HepG2 (cell line): ENCODE results near the gene N4BP2. TPM values are rescaled to one million over a fixed set of nuclear protein-coding genes. Genes with fewer than 3 reads are reported as not detected.

Experiments
- BCL6 ChIP-seq: IDR thresholded peaks from 2 replicates; pipeline ENCODE4 v1.6.1; 2016; ENCODE audit warnings: missing genetic modification reagents, missing compliant biosample characterization
- FOXA3 ChIP-seq: IDR thresholded peaks from 2 replicates; pipeline ENCODE4 v1.6.1; 2016; ENCODE audit warnings: missing genetic modification reagents, missing compliant biosample characterization
- FOXJ3 ChIP-seq: sonication (generic); formaldehyde crosslinking; IDR thresholded peaks from 2 replicates; pipeline ENCODE4 v1.4.0; 2020; ENCODE audit warnings: missing genetic modification reagents, mild to moderate bottlenecking, borderline replicate concordance
- FOXO1 ChIP-seq: sonication (generic); formaldehyde crosslinking; IDR thresholded peaks from 2 replicates; pipeline ENCODE4 v1.4.0; 2020; ENCODE audit warnings: missing genetic modification reagents
- GATAD2A ChIP-seq: IDR thresholded peaks from 2 replicates; pipeline ENCODE4 v1.6.1; 2016
- GFI1 ChIP-seq: sonication (generic); formaldehyde crosslinking; IDR thresholded peaks from 2 replicates; pipeline ENCODE4 v1.5.0; 2020; ENCODE audit warnings: missing genetic modification reagents, mild to moderate bottlenecking, borderline replicate concordance
- HIVEP1 ChIP-seq: sonication (generic); formaldehyde crosslinking; IDR thresholded peaks from 2 replicates; pipeline ENCODE4 v1.4.0; 2020; ENCODE audit warnings: mild to moderate bottlenecking, missing genetic modification reagents
- HMG20A ChIP-seq: IDR thresholded peaks from 2 replicates; pipeline ENCODE4 v1.6.1; 2016; ENCODE audit warnings: borderline replicate concordance
- KLF15 ChIP-seq: sonication (generic); formaldehyde crosslinking; IDR thresholded peaks from 2 replicates; pipeline ENCODE4 v1.8.1; 2023; ENCODE audit warnings: borderline replicate concordance, mild to moderate bottlenecking, inconsistent platforms, missing genetic modification reagents, mixed read lengths
- RARA ChIP-seq: IDR thresholded peaks from 2 replicates; pipeline ENCODE4 v1.6.1; 2016; ENCODE audit warnings: missing genetic modification reagents, missing compliant biosample characterization
- TBX3 ChIP-seq: fragments of 450-650 bp; IDR thresholded peaks from 2 replicates; pipeline ENCODE4 v1.6.1; 2017; ENCODE audit warnings: antibody characterized with exemption, mild to moderate bottlenecking, inconsistent platforms, borderline replicate concordance
- TEAD3 ChIP-seq: optimal IDR thresholded peaks from 2 replicates; pipeline ENCODE3; 2016; ENCODE audit warnings: borderline replicate concordance
- THAP11 ChIP-seq: IDR thresholded peaks from 2 replicates; pipeline ENCODE4 v1.6.1; 2016; ENCODE audit warnings: missing biosample characterization, missing genetic modification reagents
- YEATS2 ChIP-seq: sonication (generic); formaldehyde crosslinking; IDR thresholded peaks from 2 replicates; pipeline ENCODE4 v1.4.0; 2020; ENCODE audit warnings: missing genetic modification reagents, borderline replicate concordance
- ZSCAN9 ChIP-seq: IDR thresholded peaks from 2 replicates; pipeline ENCODE4 v1.6.1; 2016; ENCODE audit warnings: borderline replicate concordance
- polyA plus RNA-seq, 8 experiments: library from polyadenylated mRNA; depleted of rRNA in 3 of 8; stranded (reverse) in 7 of 8; unstranded in 1 of 8; fragments of >200 nt; fragmentation: Illumina TruSeq in 4 of 8; extraction: Trizol in 4 of 8; gene quantifications; 2 replicates each; pipeline versions ENCODE4 v1.2.1 to v1.2.3, GENCODE V29; 2011 to 2016; ENCODE audit warnings: low read depth in 4 of 8, missing spikeins in 1 of 8, mixed read lengths in 1 of 8; ENCODE audit not compliant: insufficient read depth in 1 of 8
- total RNA-seq, 5 experiments: library from RNA; depleted of rRNA; stranded (reverse); fragments of >200 nt; fragmentation: Illumina TruSeq; extraction: Trizol; gene quantifications; 2 replicates each; pipeline ENCODE4 v1.2.3, GENCODE V29; 2016; ENCODE audit warnings: low read depth in 1 of 5
- TF ChIP-seq, protein P1 (sequence below): sonication (generic); formaldehyde crosslinking; conservative IDR thresholded peaks from 2 replicates; pipeline ENCODE4 v1.8.0; 2022; ENCODE audit warnings: mild to moderate bottlenecking, moderate library complexity, missing genetic modification reagents
- TF ChIP-seq, protein P2 (sequence below): sonication (generic); formaldehyde crosslinking; IDR thresholded peaks from 2 replicates; pipeline ENCODE4 v1.5.0; 2020; ENCODE audit warnings: mild to moderate bottlenecking, missing genetic modification reagents, borderline replicate concordance
- TF ChIP-seq, protein P3 (sequence below): IDR thresholded peaks from 2 replicates; pipeline ENCODE4 v1.6.1; 2016; ENCODE audit warnings: low read depth, borderline replicate concordance
- TF ChIP-seq, protein P4 (sequence below): IDR thresholded peaks from 2 replicates; pipeline ENCODE4 v1.6.1; 2016; ENCODE audit warnings: mild to moderate bottlenecking
- TF ChIP-seq, protein P5 (sequence below): IDR thresholded peaks from 2 replicates; pipeline ENCODE4 v1.6.1; 2012; ENCODE audit warnings: low read depth, low read length, improper control_type of control experiment

Gene N4BP2
- total and polyA plus RNA-seq, 2 of the 13 experiments (the other 11 are each of a cell fraction or from before 2014, with no cell fraction given): 5.6 to 12.9 TPM

DNA sequence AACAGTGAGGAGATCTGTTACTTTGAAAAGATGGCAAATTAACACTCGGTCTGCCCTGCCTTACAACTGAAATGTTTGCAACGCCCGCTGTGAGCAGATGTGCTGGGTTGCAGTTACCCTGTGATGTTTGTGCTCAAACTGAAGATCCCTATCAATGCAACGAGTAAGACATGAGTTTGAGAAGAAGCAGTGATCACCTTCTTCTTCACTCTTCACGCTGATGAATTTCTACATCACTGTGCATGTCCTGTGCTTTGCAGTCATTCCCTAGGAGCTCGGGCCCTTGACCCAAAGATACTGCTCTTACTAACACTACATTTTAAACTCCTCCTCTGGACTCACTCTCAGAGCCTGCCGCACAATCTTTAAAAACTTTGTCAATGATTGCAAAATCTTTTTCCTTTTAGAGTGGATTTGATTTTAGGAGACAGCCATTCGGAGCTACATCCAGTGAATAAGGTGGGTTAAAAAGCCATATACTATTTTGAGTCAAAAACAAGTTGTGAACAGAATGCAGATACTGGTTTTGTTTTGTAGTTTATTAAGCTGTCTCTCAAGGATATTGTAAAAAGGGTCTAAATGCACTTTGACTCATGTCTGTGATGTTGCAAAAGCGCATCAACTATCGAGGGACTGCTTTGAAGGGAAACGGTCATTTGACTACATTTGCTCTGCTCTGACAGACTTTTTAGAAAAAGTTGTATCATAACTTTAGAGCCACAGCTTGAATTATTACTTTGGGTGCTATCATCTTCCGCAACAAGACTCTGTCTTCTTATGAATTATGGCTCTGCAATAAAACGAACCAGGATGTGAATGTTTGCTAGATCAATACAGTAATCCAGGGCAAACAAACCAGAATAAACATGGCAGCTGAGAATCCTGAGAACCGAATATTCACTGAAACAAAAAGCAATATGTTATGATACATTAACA, 134.5 kb downstream of the N4BP2 start (continued):
- TF ChIP-seq, protein P1, sequence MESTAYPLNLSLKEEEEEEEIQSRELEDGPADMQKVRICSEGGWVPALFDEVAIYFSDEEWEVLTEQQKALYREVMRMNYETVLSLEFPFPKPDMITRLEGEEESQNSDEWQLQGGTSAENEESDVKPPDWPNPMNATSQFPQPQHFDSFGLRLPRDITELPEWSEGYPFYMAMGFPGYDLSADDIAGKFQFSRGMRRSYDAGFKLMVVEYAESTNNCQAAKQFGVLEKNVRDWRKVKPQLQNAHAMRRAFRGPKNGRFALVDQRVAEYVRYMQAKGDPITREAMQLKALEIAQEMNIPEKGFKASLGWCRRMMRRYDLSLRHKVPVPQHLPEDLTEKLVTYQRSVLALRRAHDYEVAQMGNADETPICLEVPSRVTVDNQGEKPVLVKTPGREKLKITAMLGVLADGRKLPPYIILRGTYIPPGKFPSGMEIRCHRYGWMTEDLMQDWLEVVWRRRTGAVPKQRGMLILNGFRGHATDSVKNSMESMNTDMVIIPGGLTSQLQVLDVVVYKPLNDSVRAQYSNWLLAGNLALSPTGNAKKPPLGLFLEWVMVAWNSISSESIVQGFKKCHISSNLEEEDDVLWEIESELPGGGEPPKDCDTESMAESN (CRISPR knock-in tag): 0 out of 2 replicates have a peak, but pooled peaks have one; percentile 29
- peak; percentile 47; the same call in 1 of the 2 replicates for TF ChIP-seq ZSCAN9 (CRISPR knock-in tag)
- peak; percentile 85 for TF ChIP-seq GATAD2A (CRISPR knock-in tag)
- TF ChIP-seq, protein P2, sequence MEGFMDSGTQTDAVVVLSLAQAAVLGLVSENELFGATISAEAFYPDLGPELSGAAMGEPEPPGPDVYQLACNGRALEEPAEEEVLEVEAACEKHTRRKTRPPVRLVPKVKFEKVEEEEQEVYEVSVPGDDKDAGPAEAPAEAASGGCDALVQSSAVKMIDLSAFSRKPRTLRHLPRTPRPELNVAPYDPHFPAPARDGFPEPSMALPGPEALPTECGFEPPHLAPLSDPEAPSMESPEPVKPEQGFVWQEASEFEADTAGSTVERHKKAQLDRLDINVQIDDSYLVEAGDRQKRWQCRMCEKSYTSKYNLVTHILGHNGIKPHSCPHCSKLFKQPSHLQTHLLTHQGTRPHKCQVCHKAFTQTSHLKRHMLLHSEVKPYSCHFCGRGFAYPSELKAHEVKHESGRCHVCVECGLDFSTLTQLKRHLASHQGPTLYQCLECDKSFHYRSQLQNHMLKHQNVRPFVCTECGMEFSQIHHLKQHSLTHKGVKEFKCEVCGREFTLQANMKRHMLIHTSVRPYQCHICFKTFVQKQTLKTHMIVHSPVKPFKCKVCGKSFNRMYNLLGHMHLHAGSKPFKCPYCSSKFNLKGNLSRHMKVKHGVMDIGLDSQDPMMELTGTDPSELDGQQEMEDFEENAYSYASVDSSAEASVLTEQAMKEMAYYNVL (CRISPR knock-in tag): no peak
- peak; percentile 75 for TF ChIP-seq TBX3
- TF ChIP-seq, protein P3, sequence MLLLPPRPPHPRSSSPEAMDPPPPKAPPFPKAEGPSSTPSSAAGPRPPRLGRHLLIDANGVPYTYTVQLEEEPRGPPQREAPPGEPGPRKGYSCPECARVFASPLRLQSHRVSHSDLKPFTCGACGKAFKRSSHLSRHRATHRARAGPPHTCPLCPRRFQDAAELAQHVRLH: no peak
- TF ChIP-seq YEATS2 (CRISPR knock-in tag): no peak
- TF ChIP-seq TEAD3: peak; percentile 5
- peak; percentile 80 for TF ChIP-seq BCL6
- peak; percentile 86; the same call in 1 of the 2 replicates for TF ChIP-seq FOXJ3 (CRISPR knock-in tag)
- TF ChIP-seq FOXA3 (CRISPR knock-in tag): peak; percentile 98
- TF ChIP-seq HIVEP1 (CRISPR knock-in tag): no peak
- TF ChIP-seq HMG20A (CRISPR knock-in tag): peak; percentile 61; the same call in 1 of the 2 replicates
- TF ChIP-seq, protein P4, sequence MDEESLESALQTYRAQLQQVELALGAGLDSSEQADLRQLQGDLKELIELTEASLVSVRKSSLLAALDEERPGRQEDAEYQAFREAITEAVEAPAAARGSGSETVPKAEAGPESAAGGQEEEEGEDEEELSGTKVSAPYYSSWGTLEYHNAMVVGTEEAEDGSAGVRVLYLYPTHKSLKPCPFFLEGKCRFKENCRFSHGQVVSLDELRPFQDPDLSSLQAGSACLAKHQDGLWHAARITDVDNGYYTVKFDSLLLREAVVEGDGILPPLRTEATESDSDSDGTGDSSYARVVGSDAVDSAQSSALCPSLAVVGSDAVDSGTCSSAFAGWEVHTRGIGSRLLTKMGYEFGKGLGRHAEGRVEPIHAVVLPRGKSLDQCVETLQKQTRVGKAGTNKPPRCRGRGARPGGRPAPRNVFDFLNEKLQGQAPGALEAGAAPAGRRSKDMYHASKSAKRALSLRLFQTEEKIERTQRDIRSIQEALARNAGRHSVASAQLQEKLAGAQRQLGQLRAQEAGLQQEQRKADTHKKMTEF (CRISPR knock-in tag): peak; percentile 50; the same call in 1 of the 2 replicates
- TF ChIP-seq GFI1 (CRISPR knock-in tag): peak; percentile 74; the same call in 1 of the 2 replicates
- TF ChIP-seq KLF15 (CRISPR knock-in tag): no peak
- TF ChIP-seq, protein P5, sequence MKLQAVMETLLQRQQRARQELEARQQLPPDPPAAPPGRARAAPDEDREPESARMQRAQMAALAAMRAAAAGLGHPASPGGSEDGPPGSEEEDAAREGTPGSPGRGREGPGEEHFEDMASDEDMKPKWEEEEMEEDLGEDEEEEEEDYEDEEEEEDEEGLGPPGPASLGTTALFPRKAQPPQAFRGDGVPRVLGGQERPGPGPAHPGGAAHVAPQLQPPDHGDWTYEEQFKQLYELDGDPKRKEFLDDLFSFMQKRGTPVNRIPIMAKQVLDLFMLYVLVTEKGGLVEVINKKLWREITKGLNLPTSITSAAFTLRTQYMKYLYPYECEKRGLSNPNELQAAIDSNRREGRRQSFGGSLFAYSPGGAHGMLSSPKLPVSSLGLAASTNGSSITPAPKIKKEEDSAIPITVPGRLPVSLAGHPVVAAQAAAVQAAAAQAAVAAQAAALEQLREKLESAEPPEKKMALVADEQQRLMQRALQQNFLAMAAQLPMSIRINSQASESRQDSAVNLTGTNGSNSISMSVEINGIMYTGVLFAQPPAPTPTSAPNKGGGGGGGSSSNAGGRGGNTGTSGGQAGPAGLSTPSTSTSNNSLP: peak; percentile 90
- TF ChIP-seq THAP11 (CRISPR knock-in tag): peak; percentile 49; the same call in 1 of the 2 replicates
- peak; percentile 50; the same call in 1 of the 2 replicates for TF ChIP-seq FOXO1
- peak; percentile 60 for TF ChIP-seq RARA
